WTC11 (cell line): ENCODE measurements around the gene MOV10L1. TPM values are rescaled to one million over a fixed set of nuclear protein-coding genes. Genes with fewer than 3 reads are reported as not detected.

Experiments used
- ATAC-seq: fragments of 200-7000 bp; cut with Tn5 transposase; 2 replicates; pipeline ENCODE4 v1.10.0; 2021; ENCODE audit warnings: mild to moderate bottlenecking, moderate library complexity
- CTCF ChIA-PET: fragments of 300-600 bp; sonication (Branson Sonifier 250); formaldehyde crosslinking; loops from one replicate; lab custom pipeline; 2021; ENCODE audit warnings: antibody characterized with exemption; lab: Charles Lee
- POLR2A ChIA-PET: fragments of 350-600 bp; sonication (Branson Sonifier 250); formaldehyde crosslinking; loops from one replicate; lab custom pipeline; 2021; ENCODE audit warnings: antibody characterized with exemption; lab: Charles Lee
- DNase-seq: peaks from one replicate; pipeline ENCODE4 v3.0.0; 2021; ENCODE audit warnings: low spot score
- H3K27ac Mint-ChIP-seq: 2 replicates; pipeline ENCODE4 v1.8.0; 2021; ENCODE audit warnings: mixed read lengths
- H3K27me3 Mint-ChIP-seq: 2 replicates; pipeline ENCODE4 v1.8.0; 2021; ENCODE audit warnings: low read depth, mild to moderate bottlenecking, moderate library complexity, mixed read lengths
- H3K36me3 Mint-ChIP-seq: 2 replicates; pipeline ENCODE4 v1.8.0; 2021; ENCODE audit warnings: mixed read lengths
- H3K4me1 Mint-ChIP-seq: 2 replicates; pipeline ENCODE4 v1.8.0; 2022; ENCODE audit warnings: mixed read lengths
- H3K4me3 Mint-ChIP-seq: 2 replicates; pipeline ENCODE4 v1.8.0; 2021; ENCODE audit warnings: mild to moderate bottlenecking, moderate library complexity, mixed read lengths
- H3K9me3 Mint-ChIP-seq: 2 replicates; pipeline ENCODE4 v1.8.0; 2021; ENCODE audit warnings: mixed read lengths
- ARID4B ChIP-seq: sonication (generic); formaldehyde crosslinking; IDR thresholded peaks from 2 replicates; pipeline ENCODE4 v1.8.0; 2023; ENCODE audit warnings: missing genetic modification reagents, mild to moderate bottlenecking, borderline replicate concordance
- ATF2 ChIP-seq: sonication (generic); formaldehyde crosslinking; IDR thresholded peaks from 2 replicates; pipeline ENCODE4 v1.8.1; 2022; ENCODE audit warnings: low read depth, missing genetic modification reagents, borderline replicate concordance
- EMX1 ChIP-seq: fragments of 250-450 bp; sonication (Bioruptor Pico); IDR thresholded peaks from 2 replicates; pipeline ENCODE4 v1.8.0; 2021; ENCODE audit warnings: mild to moderate bottlenecking
- ETV6 ChIP-seq: sonication (generic); formaldehyde crosslinking; IDR thresholded peaks from 2 replicates; pipeline ENCODE4 v1.8.1; 2022; ENCODE audit warnings: mild to moderate bottlenecking, missing genetic modification reagents
- GRHL2 ChIP-seq: fragments of 250-450 bp; sonication (Bioruptor Pico); IDR thresholded peaks from 2 replicates; pipeline ENCODE4 v1.8.0; 2022; ENCODE audit warnings: mild to moderate bottlenecking, moderate library complexity; ENCODE audit not compliant: insufficient replicate concordance, severe bottlenecking
- NFE2L1 ChIP-seq: sonication (generic); formaldehyde crosslinking; IDR thresholded peaks from 2 replicates; pipeline ENCODE4 v1.8.1; 2023; ENCODE audit warnings: missing genetic modification reagents
- NR1H2 ChIP-seq: sonication (generic); formaldehyde crosslinking; IDR thresholded peaks from 2 replicates; pipeline ENCODE4 v1.9.0; 2021; ENCODE audit warnings: mild to moderate bottlenecking, moderate library complexity, missing genetic modification reagents
- NR2C2 ChIP-seq: sonication (generic); formaldehyde crosslinking; IDR thresholded peaks from 2 replicates; pipeline ENCODE4 v1.8.0; 2022; ENCODE audit warnings: mild to moderate bottlenecking, missing genetic modification reagents
- PREB ChIP-seq: sonication (generic); formaldehyde crosslinking; IDR thresholded peaks from 2 replicates; pipeline ENCODE4 v1.8.1; 2022; ENCODE audit warnings: mild to moderate bottlenecking, missing genetic modification reagents, moderate library complexity, borderline replicate concordance
- RORB ChIP-seq: fragments of 250-450 bp; sonication (Bioruptor Pico); IDR thresholded peaks from 2 replicates; pipeline ENCODE4 v1.9.0; 2021; ENCODE audit warnings: mild to moderate bottlenecking
- ZNF138 ChIP-seq: sonication (generic); formaldehyde crosslinking; conservative IDR thresholded peaks from 2 replicates; pipeline ENCODE4 v1.8.1; 2022; ENCODE audit warnings: mild to moderate bottlenecking, moderate library complexity, missing genetic modification reagents
- ZNF317 ChIP-seq: sonication (generic); formaldehyde crosslinking; IDR thresholded peaks from 2 replicates; pipeline ENCODE4 v1.8.1; 2023; ENCODE audit warnings: low read depth, mild to moderate bottlenecking, moderate library complexity, missing genetic modification reagents, borderline replicate concordance
- ZNF512 ChIP-seq: sonication (generic); formaldehyde crosslinking; IDR thresholded peaks from 2 replicates; pipeline ENCODE4 v1.8.1; 2022; ENCODE audit warnings: missing genetic modification reagents, borderline replicate concordance
- ZNF532 ChIP-seq: fragments of 250-450 bp; sonication (Bioruptor Pico); IDR thresholded peaks from 2 replicates; pipeline ENCODE4 v1.9.0; 2021; ENCODE audit warnings: mild to moderate bottlenecking, borderline replicate concordance
- total RNA-seq: library from RNA; stranded (reverse); gene quantifications from 3 replicates; pipeline ENCODE4 v1.2.3, GENCODE V29; 2021

The MOV10L1 gene
- total RNA-seq, 1 experiment from 2014 or later = not detected

- H3K9me3 Mint-ChIP-seq = no peaks in the 10 kb centered on the region
- H3K36me3 Mint-ChIP-seq = no peaks in the 10 kb centered on the region
- no peak for DNase-seq
- CTCF ChIA-PET = interaction anchor here (1.1 to 2.0 kb wide), 3 partner anchors 36 to 100 kb away, joined by 3 to 11 read pairs (median 5); partner anchors contain the start of gene MLC1
- TF ChIP-seq ZNF512 (CRISPR knock-in tag) (no peak), ZNF138 (CRISPR knock-in tag) (no peak), RORB (CRISPR knock-in tag) (no peak), NFE2L1 (no peak), GRHL2 (CRISPR knock-in tag) (no peak), NR1H2 (CRISPR knock-in tag) (no peak), ARID4B (no peak), PREB (CRISPR knock-in tag) (no peak), ZNF532 (CRISPR knock-in tag) (no peak), ETV6 (CRISPR knock-in tag) (no peak), NR2C2 (CRISPR knock-in tag) (no peak), ZNF317 (CRISPR knock-in tag) (no peak), ATF2 (CRISPR knock-in tag) (no peak), EMX1 (CRISPR knock-in tag) (no peak)
- no peaks in the 10 kb centered on the region; the same call in 1 of the 2 replicates for H3K4me1 Mint-ChIP-seq
- POLR2A ChIA-PET = no interaction called here
- no peaks in the 10 kb centered on the region; the same call in 1 of the 2 replicates for H3K27me3 Mint-ChIP-seq
- no peak overlapping the region for H3K4me3 Mint-ChIP-seq
- no peak for ATAC-seq
- H3K27ac Mint-ChIP-seq = no peak overlapping the region
Observed at GRCh38 chr22:50140615-50141014, 50.8 kb downstream of the MOV10L1 start.
